C4-2B (cell line): ENCODE results near the gene CLCF1.

Experiments used
- ZFX ChIP-seq: fragments of 450-650 bp; IDR thresholded peaks from 2 replicates; pipeline ENCODE4 v1.6.1; 2017
- TF ChIP-seq, protein P1 (sequence below): fragments of 450-650 bp; conservative IDR thresholded peaks from 2 replicates; pipeline ENCODE4 v1.5.1; 2017; ENCODE audit warnings: mild to moderate bottlenecking

DNA sequence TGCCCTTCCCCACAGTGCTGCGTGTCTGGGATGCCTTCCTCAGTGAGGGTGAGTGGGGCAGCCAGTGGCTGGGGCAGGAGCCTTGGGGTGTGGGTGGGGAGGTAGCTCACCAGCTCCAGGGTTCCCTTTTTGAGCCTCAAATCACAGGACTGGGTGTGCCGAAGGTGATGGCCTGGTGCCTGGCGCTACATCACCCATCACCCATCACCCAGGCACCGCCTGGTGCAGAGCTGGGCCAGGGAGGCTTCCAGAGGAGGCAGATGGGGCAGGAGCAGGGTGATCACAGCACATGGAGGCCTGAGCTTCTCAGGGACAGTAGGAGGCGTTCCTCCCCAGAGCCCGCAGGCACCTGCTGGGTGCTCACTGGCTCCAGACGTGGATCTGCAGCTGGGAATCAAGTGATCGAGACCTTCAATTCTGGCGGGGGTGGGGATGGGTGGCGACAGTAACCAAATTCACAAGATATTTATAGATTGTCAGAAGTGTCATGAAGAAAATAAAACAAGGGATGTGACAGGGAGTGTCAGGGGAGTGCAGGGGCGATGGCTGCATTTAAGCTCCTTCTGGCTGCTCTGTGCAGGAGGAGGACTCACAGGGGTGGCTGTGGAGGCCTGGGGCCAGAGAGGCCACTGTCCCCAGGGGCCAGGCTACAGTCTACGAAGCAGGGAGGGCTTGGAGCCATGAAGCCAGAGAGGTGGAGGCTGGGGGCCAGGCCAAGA is 33.7 kb upstream of the CLCF1 start:
- TF ChIP-seq, protein P1, sequence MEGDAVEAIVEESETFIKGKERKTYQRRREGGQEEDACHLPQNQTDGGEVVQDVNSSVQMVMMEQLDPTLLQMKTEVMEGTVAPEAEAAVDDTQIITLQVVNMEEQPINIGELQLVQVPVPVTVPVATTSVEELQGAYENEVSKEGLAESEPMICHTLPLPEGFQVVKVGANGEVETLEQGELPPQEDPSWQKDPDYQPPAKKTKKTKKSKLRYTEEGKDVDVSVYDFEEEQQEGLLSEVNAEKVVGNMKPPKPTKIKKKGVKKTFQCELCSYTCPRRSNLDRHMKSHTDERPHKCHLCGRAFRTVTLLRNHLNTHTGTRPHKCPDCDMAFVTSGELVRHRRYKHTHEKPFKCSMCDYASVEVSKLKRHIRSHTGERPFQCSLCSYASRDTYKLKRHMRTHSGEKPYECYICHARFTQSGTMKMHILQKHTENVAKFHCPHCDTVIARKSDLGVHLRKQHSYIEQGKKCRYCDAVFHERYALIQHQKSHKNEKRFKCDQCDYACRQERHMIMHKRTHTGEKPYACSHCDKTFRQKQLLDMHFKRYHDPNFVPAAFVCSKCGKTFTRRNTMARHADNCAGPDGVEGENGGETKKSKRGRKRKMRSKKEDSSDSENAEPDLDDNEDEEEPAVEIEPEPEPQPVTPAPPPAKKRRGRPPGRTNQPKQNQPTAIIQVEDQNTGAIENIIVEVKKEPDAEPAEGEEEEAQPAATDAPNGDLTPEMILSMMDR = no peak
- TF ChIP-seq ZFX = no peak
